MCF 10A (cell line): ENCODE data around the gene NFYC. TPM values are rescaled to one million over a fixed set of nuclear protein-coding genes. Genes with fewer than 3 reads are reported as not detected.

ENCODE experiments used
- BruUV-seq: library from RNA; stranded (reverse); fragments of 400-500 nt; replicated peaks from 2 replicates; lab custom pipeline; 2021; lab: Mats Ljungman, UMichigan
- CTCF ChIA-PET: fragments of 300-600 bp; sonication (Branson Sonifier 250); formaldehyde crosslinking; extraction: SDS; loops from one replicate; lab custom pipeline; 2021; ENCODE audit warnings: antibody characterized with exemption, inconsistent platforms; lab: Yijun Ruan, JAX
- POLR2A ChIA-PET: fragments of 300-600, 350-650 bp; sonication (Branson Sonifier 250); formaldehyde crosslinking; extraction: SDS; loops from one replicate; lab custom pipeline; 2020; ENCODE audit warnings: antibody characterized with exemption, inconsistent platforms; lab: Yijun Ruan, JAX
- DNase-seq: peaks from one replicate; pipeline ENCODE4 v3.0.0-alpha.2; 2018; ENCODE audit not compliant: unreplicated experiment
- H3K27ac Mint-ChIP-seq: one replicate; pipeline ENCODE4 v1.8.0; 2022; ENCODE audit warnings: mild to moderate bottlenecking, low read depth, mixed read lengths; ENCODE audit not compliant: unreplicated experiment
- H3K27me3 Mint-ChIP-seq: one replicate; pipeline ENCODE4 v1.8.0; 2022; ENCODE audit warnings: mixed read lengths; ENCODE audit not compliant: insufficient read depth, unreplicated experiment
- H3K36me3 Mint-ChIP-seq: one replicate; pipeline ENCODE4 v1.8.0; 2022; ENCODE audit warnings: mild to moderate bottlenecking, moderate library complexity, mixed read lengths; ENCODE audit not compliant: insufficient read depth, unreplicated experiment
- H3K4me1 Mint-ChIP-seq: one replicate; pipeline ENCODE4 v1.8.0; 2022; ENCODE audit warnings: mixed read lengths; ENCODE audit not compliant: insufficient read depth, unreplicated experiment
- H3K4me3 Mint-ChIP-seq: one replicate; pipeline ENCODE4 v1.8.0; 2022; ENCODE audit warnings: mild to moderate bottlenecking, moderate library complexity, mixed read lengths; ENCODE audit not compliant: unreplicated experiment
- H3K9me3 Mint-ChIP-seq: one replicate; pipeline ENCODE4 v1.8.0; 2022; ENCODE audit warnings: mixed read lengths; ENCODE audit not compliant: unreplicated experiment
- CTCF ChIP-seq: fragments of 200-600 bp; IDR thresholded peaks from one replicate; pipeline ENCODE4 v1.8.0; 2022; ENCODE audit warnings: antibody characterized with exemption, mild to moderate bottlenecking; ENCODE audit not compliant: unreplicated experiment
- intact Hi-C: fragments of 100-400 bp; cut with micrococcal nuclease; formaldehyde crosslinking; loops from 2 replicates; pipeline ENCODE4 v1.14.1; 2022
- total RNA-seq: library from RNA; stranded (reverse); gene quantifications from 2 replicates; pipeline ENCODE4 v1.2.3, GENCODE V29; 2022

Gene NFYC
- total RNA-seq, 1 experiment from 2014 or later, result 69.6 TPM

GRCh38 chr1:40749817-40750216, 58.3 kb downstream of the NFYC start:
- H3K4me1 Mint-ChIP-seq, result peaks cover 26% of the 10 kb centered on the region
- H3K27me3 Mint-ChIP-seq, result no peaks in the 10 kb centered on the region
- H3K9me3 Mint-ChIP-seq, result no peaks in the 10 kb centered on the region
- no peak overlapping the region for H3K4me3 Mint-ChIP-seq
- no peak for TF ChIP-seq CTCF
- H3K36me3 Mint-ChIP-seq, result peaks cover 83% of the 10 kb centered on the region
- intact Hi-C loops, result no loop called here
- ChIA-PET CTCF (interaction anchor here (0.6 kb wide), 1 partner anchor 200 kb away, joined by 3 read pairs; no protein-coding TSS in a partner anchor), POLR2A (interaction anchor here (0.7 to 6.4 kb wide), 2 partner anchors 33 to 40 kb away, joined by 3 to 42 read pairs; no protein-coding TSS in a partner anchor)
- no peak overlapping the region for H3K27ac Mint-ChIP-seq
- BruUV-seq, result no TSS peak
- DNase-seq, result no peak

GRCh38 chr1:40750451-40750908, 59.0 kb downstream of the NFYC start:
- ChIA-PET POLR2A (interaction anchor here (6.4 kb wide), 1 partner anchor 40 kb away, joined by 42 read pairs; no protein-coding TSS in a partner anchor), CTCF (interaction anchor here (0.6 kb wide), 1 partner anchor 199 kb away, joined by 3 read pairs; no protein-coding TSS in a partner anchor)
- intact Hi-C loops, result no loop called here
- no peak for DNase-seq
- Mint-ChIP-seq H3K27me3 (no peaks in the 10 kb centered on the region), H3K4me1 (peaks cover 28% of the 10 kb centered on the region), H3K4me3 (no peak overlapping the region), H3K27ac (no peak overlapping the region), H3K36me3 (peaks cover 90% of the 10 kb centered on the region), H3K9me3 (no peaks in the 10 kb centered on the region)
- no peak for TF ChIP-seq CTCF
- no TSS peak for BruUV-seq

GRCh38 chr1:40751802-40752201, 60.3 kb downstream of the NFYC start:
- intact Hi-C loops, result no loop called here
- no peak for TF ChIP-seq CTCF
- no peak overlapping the region for H3K4me3 Mint-ChIP-seq
- H3K9me3 Mint-ChIP-seq, result no peaks in the 10 kb centered on the region
- peak; percentile 48 for DNase-seq
- H3K36me3 Mint-ChIP-seq, result peaks cover 92% of the 10 kb centered on the region
- BruUV-seq, result no TSS peak
- H3K27me3 Mint-ChIP-seq, result no peaks in the 10 kb centered on the region
- peaks cover 29% of the 10 kb centered on the region for H3K4me1 Mint-ChIP-seq
- CTCF ChIA-PET, result interaction anchor here (0.6 kb wide), 1 partner anchor 136 kb away, joined by 6 read pairs; no protein-coding TSS in a partner anchor
- H3K27ac Mint-ChIP-seq, result peak overlapping the region; percentile 56
- POLR2A ChIA-PET, result interaction anchor here (0.8 to 6.4 kb wide), 2 partner anchors 23 to 42 kb away, joined by 6 to 42 read pairs; no protein-coding TSS in a partner anchor

- Mint-ChIP-seq H3K36me3 (peaks cover 94% of the 10 kb centered on the region), H3K27ac (no peak overlapping the region), H3K4me3 (no peak overlapping the region), H3K9me3 (no peaks in the 10 kb centered on the region), H3K4me1 (peaks cover 29% of the 10 kb centered on the region), H3K27me3 (no peaks in the 10 kb centered on the region)
- no peak for TF ChIP-seq CTCF
- no peak for DNase-seq
- CTCF ChIA-PET, result interaction anchor here (0.5 to 1.4 kb wide), 6 partner anchors 17 to 48 kb away, joined by 3 to 9 read pairs (median 5); no protein-coding TSS in a partner anchor
- POLR2A ChIA-PET, result interaction anchor here (0.6 to 6.4 kb wide), 9 partner anchors 8 to 190 kb away, joined by 3 to 42 read pairs (median 5); partner anchors contain the start of gene NFYC
- no TSS peak for BruUV-seq
- intact Hi-C loops, result no loop called here
Measured at GRCh38 chr1:40753142-40753882, 61.8 kb downstream of the NFYC start.
